CD4-positive, alpha-beta T cell treated with Interleukin-2 at 100 ng/mL for 4 hours (primary cell): ENCODE measurements around the gene CENPE.

Experiments used
- DNase-seq: peaks from one replicate; pipeline ENCODE4 v3.0.0-alpha.2; 2020; ENCODE audit warnings: low spot score

Gene CENPE

GRCh38 chr4:103123114-103123513 lies 75.0 kb downstream of the CENPE start:
- no peak for DNase-seq

DNA sequence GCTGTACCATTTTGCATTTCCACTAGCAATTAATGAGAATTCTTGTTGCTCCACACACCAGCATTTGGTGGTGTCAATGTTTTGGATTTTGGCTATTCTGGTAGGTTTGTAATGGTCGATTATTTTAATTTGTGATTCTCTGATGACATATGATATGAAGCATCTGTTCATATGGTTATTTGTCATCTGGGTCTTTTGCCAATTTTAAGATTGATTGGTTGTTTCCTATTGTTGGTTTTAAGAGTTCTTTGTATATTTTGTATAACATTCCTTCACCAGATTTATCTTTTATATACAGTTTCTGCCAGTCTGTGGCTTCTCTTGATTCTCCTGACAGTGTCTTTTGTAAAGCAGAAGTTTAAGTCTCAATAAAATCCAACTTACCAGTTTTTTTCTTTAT lies 80.0 kb downstream of the CENPE start:
- no peak for DNase-seq

GRCh38 chr4:103111598-103111997 lies 86.5 kb downstream of the CENPE start:
- DNase-seq = no peak

GRCh38 chr4:103108542-103108941 lies 89.6 kb downstream of the CENPE start:
- no peak for DNase-seq

DNA sequence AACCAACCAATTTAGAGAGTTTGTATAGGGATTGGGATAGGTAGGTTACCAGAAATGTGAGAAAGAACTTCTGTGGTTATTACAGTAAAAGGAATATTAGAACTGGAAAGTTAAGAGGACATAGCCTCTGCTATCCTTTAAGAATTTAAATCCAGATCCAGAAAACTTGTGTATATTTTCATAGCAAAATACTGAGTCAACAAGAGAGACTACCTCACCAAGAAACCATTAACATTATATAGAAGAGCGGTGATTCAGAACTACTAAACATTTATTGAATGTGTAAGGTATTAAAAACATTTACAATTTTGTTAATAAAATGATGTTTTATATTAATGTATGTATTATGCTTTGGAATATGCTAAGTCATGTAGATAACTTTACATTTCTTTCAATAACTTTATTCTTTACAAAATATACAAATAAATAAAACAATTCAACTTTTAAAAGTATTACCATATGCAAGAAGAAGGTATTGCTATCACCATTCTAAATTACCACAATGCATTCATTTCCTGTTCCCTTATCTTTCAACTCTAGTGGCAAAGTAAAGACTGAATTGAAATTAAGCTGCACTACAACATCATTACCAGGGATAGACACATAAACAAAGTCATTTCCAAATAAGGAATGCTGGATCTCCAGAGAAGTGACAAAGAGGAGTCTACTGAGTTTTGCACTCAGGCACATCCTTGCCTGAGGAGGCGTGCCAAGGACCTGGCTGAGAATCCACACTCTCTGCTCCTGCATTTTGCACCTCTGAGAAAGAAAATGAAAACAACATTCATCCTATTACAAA lies 92.4 kb downstream of the CENPE start:
- DNase-seq = no peak

GRCh38 chr4:103104886-103105285 lies 93.3 kb downstream of the CENPE start:
- DNase-seq = no peak

DNA sequence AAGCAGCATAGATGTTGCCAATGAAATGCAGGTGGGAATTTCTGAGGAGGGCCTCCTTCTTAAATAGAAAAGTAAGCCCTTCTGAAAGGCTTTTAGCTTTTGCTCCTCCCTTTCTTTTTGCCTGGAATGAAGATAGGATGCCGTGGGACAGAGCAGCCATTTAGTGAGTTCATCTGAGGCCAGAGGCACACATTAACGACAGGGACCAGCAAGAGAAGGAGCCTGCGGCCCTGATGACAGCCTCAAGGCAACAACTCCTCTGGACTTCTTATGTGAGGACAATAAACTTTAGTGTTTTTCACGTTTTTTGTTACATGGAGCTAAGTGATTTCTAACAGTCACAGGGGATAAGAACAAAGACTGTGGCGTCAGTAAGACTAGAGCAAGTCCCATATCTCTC lies 97.5 kb downstream of the CENPE start:
- DNase-seq = no peak

- DNase-seq = peak; percentile 88
These were observed 98.3 kb downstream of the CENPE start, which contains the start of gene BDH2 for GRCh38 chr4:103099691-103100392. TSS of gene BDH2 (minus strand) at chr4:103099834. CDS start at chr4:103096254, 3,580 bp downstream.

DNA sequence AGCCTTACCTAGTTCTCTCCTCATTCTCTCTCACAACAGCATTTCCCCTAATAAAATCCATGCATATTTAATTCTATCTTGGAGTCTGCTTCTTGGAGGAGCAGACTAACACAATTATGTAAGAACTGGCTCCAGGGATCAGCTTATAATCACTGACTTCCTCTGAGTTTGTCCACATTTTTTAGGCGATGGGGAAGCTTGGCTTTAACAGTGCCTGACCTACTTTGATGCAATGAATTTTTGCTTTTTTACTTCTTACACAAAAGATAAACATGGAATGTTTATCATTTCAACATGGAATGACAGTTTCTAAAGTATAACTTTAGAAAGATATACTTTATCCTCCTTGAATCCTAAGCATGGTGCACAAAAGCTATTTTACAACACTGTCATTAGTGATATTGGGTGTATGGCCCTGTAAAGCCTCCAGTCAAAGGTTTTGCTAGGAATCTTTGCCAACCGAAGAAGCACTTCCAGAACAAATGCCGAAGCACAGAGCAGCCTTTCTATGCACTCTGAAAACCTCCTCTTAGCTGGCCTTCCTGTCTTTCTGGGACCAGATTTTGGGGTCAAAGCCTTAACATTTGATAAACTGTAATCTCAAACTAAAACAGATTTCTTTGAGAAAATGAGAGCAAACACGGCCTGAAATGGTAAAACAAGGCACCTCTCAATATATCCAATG lies 99.2 kb downstream of the CENPE start:
- DNase-seq = no peak

GRCh38 chr4:103098341-103098740 lies 99.8 kb downstream of the CENPE start:
- DNase-seq = no peak

DNA sequence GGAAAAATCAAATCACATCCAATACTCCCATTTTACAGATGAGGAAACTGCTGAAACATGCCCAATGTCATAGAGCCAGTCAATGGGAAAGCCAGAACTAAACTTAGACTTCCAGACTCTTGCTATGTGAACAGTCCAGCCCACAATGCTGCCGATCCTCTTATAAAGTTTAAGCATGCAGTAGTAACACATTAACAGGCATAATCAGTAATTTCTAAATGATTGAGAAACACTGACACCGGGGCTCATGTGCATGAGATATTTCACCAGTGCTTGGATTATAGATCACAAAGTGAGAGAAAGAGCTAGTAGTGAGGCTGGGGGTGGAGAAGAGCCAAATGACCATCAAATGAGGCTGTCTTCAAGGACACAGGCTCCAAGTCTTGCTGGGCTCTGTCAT lies 101.0 kb downstream of the CENPE start:
- no peak for DNase-seq

DNA sequence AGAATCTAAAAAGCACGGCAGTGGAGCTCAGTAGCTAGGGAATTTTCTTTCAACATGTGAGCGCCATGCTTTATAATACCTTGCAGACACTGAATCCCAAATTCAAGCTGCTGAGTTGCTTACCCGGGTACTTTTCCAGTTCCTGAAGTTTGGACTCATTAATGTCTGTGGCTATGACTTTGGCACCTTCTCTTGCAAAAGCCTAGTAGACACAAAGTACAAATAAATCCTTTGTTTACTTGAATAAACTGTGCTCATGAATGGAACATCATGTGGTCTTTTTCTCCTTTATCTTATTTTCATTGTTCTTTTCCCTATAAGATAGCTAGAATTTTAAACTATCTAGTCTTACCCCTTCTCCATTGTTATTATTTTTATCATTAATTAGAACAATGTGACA lies 103.1 kb downstream of the CENPE start:
- no peak for DNase-seq

- DNase-seq = no peak
These were observed 105.9 kb downstream of the CENPE start for GRCh38 chr4:103092245-103092644.

DNA sequence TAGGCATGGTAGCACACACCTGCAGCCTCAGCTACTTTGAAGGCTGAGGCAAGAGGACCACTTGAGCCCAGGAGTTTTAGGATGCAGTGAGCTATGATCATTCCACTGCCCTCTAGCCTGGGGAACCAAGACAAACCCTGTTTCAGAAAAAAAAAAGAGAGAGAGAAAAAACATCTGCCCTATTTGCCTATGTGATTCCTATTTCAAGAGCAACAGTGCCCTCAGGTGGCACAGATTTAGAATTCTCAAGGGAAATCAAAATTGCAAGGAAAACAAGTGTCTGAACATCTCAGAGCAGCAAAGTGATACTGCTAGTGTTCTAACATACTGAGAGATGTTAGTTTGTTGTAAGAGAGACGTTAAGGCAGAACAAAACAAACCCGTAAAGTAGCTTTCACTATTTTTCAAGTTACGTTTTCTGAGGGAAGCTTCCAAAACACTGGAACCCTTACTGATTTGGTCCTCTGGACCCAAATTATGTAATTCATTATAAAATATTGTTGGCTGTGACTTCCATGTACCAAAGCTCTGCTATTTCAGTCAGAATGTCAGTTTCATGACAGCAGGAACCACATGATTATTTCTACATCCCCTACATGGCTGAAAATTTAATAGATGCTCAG lies 106.4 kb downstream of the CENPE start:
- peak; percentile 72 for DNase-seq

GRCh38 chr4:103089481-103089880 lies 108.7 kb downstream of the CENPE start:
- DNase-seq = no peak

- no peak for DNase-seq
These were observed 111.6 kb downstream of the CENPE start for GRCh38 chr4:103086551-103086950.

DNA sequence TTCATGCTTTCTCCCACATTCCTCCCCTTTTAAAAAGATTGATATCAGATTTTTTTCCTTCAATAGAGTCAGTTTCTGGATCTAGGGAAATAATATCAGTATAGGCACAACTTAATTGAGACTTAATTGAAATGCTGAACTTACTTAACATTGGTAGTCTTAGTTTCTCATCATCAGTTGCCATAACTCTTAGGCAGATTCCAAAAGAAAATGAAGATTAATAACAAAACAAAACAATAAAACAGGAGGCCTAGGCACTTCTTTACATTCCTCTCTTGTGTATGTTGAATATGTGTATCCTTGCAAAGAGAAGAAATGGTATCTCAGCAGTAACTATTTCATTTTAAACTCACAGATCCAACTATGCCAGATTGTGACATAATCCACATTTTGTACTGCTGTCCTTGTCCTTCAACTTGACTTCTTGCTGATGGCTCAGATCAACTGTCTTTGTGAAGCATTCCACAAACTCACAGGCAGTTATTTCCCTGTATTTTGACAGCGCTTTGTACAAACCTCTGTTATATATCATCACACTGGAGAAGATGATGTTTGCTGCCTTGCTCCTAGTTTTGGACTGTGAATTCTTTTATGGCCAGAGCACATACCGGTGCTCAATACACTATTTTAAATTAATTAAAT lies 112.5 kb downstream of the CENPE start:
- no peak for DNase-seq

DNA sequence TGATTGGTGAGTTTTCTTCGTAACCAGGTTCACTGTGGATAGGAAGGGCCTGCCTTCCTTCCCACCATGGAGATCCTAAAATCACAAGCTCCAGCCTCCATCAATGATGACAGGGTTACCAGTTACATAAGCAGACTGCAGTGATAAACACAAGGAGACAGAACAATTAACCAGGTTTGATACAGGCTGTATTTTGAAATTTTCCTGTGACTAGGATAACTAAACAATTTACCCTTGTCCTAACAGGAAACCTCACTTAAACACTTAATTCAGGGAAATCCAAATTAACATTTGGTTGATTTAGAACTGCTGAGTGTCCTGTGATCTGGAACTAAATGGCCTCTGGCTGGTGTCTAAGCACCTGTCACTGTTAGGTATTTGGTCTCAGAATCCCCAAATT lies 118.5 kb downstream of the CENPE start:
- DNase-seq = no peak

DNA sequence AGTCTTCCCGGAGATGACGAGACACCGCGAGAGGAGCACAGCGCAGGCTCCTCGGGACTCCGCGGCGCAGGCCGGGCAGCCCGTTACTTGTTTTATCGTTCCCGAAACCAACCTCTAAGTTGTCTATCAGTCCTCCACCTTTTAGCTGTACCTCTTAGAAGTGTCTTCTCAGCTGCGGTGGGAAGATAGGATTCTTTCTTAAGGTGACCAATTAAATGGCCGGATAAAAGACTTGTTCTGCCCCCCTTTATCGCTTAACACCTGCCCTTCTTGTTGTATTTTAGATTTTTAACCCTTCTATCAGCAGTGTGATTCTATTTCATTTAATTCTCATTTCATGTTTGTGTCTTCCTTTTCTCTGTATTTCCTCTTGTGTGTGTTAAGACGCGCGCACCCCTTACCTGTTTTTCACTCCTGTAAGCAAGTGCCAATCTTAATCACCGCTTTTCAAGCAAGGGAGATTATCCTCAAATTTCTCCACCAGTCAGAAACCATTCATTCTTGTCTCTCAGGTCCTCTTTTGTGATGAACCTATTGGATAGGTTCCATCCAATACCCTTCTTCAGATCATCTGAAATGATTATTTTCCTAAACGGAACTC lies 121.3 kb downstream of the CENPE start, which contains the start of gene SLC9B2:
Gene SLC9B2, minus strand, starts transcription at position 15 of the 601 bp plus-strand sequence. CDS start 9,211 bp downstream, outside the sequence.
- peak; percentile 51 for DNase-seq

DNA sequence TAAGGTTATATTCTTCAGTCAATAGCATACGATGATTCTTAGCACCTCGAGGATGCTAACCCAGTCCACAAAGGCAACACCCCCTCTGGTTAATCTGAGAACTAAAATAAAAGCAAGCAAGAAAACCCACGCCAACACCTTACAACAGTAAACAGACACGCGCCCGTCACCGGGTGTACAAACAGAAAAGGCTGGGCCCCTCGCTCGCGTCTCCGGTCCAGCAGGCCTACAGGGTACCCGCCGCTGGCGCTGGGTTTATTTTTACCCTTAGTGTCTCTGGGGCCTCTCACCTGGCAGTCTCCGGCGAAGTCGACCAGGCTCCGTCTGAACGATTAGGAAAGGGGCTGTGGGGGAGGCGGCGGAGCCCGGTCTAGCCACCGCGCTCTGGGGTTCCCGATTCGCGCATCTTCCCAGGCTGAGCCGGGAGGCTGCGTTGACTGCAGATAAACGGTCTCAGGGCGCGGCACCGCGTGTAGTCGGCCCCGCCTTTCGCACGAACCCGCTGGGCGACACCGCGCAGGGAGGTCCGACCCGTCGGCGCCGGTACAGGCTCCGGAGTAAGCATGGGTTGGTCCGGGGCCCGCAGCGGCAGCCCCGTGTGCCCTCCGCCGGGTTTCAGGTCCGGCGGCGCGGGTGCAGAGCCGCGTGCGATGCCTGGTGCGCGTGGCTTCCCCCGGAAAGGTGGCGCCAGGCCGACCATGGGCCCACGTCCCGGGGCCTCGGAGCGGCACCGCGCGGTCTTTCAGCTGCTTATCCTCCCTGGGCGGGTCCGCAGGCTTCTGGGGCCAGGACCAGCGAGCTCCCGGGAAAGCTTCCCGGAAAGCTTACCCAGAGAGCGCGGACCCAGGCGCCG lies 122.0 kb downstream of the CENPE start:
- DNase-seq = peak; percentile 75
